HG03108 (cell line): ENCODE data around the gene ITLN1.
"Not testable (repeated sequence)": the region's sequence is repeated elsewhere in the genome, so short reads cannot be mapped to it uniquely, and the experiment has no call there.

Experiments
- ATAC-seq: cut with Tn5 transposase; IDR thresholded peaks from one replicate; pipeline ENCODE4 v1.9.1; 2021; ENCODE audit warnings: moderate library complexity; ENCODE audit not compliant: unreplicated experiment

Gene ITLN1

GRCh38 chr1:160883581-160884513, 1.1 kb downstream of the ITLN1 start:
- ATAC-seq, result no peak

DNA sequence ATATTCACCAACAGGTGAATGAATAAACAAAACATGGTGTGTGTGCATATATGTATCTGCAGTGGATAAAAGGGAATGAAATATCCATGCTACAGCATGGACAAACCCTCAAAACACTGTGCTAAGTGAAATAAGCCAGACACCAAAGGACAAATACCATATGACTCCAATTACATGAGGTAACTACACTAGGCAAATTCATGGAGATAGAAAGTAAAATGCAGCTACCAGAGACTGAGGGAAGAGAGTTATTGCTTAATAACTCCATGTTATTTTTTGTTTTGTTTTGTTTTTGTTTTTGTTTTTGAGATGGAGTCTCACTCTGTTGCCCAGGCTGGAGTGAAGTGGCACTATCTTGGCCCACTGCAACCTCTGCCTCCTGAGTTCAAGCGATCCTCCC, 2.4 kb downstream of the ITLN1 start:
- no peak for ATAC-seq

DNA sequence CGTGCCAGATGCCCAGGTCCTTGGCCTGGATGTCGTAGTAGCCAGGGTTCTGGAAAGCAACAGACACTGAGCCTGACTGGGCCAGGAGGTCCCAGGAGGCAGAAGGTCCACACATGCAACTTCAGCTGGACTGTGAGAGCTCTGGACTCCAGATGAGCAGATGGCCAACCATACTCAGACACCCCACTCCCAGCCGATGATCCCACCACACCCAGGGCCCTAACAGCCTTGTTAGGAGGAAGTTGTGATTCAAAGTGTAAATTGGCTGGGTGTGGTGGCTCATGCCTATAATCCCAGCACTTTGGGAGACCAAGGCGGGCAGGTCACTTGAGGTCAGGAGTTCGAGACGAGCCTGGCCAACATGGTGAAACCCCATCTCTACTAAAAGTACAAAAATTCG, 3.7 kb downstream of the ITLN1 start:
- ATAC-seq, result not testable (repeated sequence)

DNA sequence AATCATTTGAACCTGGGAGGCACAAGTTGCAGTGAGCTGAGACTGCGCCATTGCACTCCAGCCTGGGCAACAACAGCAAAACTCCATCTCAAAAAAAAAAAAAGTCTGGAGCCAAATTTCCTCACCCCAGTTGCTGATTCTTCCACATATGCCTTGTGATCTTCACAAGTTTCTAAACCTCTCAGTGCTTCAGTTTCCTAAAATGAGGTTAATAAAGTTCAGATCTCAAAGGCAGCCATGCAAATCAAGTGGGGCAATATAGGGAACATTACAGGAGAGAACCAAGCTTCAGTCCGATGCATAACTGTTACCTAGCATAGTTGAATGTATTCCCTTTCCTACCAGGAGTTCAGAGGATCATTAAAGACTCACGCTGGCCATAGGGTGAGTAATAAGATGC, 4.8 kb downstream of the ITLN1 start:
- no peak for ATAC-seq

DNA sequence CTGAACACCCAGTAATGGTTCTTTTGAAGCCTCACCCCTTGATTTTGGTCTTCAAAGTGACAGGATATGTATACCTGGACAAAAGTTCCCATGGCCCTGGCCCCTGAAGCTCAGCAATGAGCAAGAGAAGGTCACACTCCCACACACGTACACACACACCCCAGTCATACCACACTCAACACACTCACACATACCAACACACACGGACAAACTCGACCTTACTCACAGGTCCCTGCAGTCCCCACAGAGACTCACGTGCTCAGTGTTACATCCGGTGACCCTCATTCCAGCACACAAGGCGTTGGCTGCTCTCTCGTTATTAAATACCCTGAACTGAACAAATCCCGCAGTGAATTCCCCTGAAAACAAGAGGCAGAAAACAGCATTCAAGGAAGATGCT, 5.9 kb downstream of the ITLN1 start:
- no peak for ATAC-seq

DNA sequence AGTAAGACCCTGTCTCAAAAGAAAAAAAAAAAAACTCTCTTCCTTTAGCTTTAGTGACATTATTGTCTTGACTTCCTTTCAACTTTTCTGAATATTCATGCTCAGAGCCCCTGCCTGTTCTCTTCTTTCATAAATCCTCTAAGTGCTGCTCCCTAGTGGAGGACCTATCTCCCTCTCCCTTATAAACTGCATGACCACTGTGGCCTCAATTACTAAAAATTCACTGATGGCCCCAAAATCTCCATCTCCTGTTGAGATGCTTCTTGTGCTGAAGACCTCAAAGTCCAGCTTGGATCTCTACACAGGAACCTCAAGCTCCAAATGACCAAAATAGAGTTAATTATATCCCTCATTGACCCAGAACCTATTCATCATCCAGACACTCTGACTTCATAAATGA, 7.8 kb downstream of the ITLN1 start:
- no peak for ATAC-seq

GRCh38 chr1:160876311-160876710, 8.7 kb downstream of the ITLN1 start:
- no peak for ATAC-seq

GRCh38 chr1:160875591-160875990, 9.4 kb downstream of the ITLN1 start:
- ATAC-seq, result not testable (repeated sequence)

DNA sequence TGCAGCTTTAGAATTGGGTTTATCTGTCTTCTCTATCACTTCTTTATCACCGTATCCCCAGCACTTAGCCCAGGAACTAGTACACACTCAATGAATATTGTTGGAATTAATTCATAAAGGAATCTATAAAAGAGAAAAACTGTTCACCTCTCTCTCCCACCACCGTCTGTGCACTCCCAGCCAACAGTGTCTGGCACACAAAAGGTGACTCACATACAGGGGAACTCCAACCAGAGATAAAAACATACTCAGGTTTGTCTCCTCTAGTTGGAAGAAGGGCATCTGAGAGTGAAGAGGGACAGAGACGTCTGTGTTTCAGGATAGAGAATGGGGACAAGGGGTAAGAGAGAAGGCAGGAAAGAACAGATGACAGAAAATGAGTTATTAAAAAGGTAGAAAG, 10.0 kb downstream of the ITLN1 start:
- no peak for ATAC-seq

DNA sequence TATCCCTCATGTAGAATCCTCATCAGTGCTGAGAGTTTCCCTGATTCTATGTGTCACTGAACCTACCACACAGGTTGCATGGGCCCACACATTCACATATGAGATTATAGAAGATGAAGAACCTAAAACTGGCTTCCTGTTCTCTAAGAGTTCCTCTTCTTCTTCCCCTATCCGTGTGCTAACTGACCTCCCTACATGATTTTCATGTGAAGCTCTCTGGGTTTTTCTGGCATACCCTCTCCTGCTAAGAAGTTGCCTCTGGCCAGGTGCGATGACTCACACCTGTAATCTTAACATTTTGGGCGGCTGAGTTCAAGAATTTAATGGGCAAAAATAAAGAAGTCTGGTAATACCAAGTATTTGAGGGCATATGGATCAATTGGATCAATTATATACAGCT, 16.8 kb downstream of the ITLN1 start:
- ATAC-seq, result no peak

GRCh38 chr1:160867651-160868050, 17.3 kb downstream of the ITLN1 start:
- not testable (repeated sequence) for ATAC-seq

DNA sequence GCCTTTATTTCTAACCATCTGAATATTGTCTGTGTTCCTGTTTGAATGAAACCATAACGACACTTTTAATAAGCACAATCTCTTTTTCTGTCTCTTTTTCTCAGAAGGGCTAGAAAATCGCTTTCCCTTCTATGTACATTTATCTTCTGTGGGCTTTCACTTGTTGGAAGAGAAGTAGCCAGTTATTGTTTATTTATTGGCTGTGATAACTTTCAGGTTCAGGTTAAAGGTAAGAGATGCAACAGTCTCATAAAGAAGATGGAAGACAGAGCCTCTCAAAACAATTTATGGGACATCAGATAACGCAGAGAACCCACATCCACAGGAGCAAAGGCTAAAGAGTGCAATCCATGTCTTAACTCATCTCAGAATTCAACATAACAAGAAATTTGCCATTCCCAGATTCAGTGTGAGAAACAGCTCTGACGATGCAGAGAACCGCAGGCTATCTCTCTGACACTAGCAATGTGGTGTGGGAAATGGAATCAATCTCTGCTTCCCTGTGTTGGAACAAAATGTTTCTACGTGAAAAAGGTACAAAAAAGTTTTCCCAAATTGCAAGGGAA, 18.2 kb downstream of the ITLN1 start:
- no peak for ATAC-seq

GRCh38 chr1:160866001-160866694, 18.8 kb downstream of the ITLN1 start:
- ATAC-seq, result no peak

GRCh38 chr1:160865337-160865736, 19.6 kb downstream of the ITLN1 start:
- ATAC-seq, result no peak

DNA sequence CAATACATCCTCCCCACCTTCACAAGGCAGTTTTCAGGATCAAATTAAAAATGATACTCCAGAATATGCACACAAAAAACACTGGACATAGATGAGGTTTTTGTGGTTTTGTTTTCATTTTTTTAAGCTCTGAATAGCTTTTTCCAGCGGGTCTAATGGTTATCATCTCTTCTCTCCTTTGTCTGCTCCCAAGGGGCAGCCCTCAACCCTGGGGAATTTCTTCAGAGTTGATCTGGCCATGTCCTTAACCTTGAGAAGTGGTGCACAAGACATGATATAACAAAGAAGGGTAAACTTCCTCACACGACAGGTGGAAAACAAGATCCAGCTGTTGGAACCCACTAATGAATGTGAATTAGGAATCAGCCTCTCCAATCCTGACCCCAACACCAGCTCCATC, 20.8 kb downstream of the ITLN1 start:
- no peak for ATAC-seq

GRCh38 chr1:160863774-160864131, 21.2 kb downstream of the ITLN1 start:
- ATAC-seq, result no peak

DNA sequence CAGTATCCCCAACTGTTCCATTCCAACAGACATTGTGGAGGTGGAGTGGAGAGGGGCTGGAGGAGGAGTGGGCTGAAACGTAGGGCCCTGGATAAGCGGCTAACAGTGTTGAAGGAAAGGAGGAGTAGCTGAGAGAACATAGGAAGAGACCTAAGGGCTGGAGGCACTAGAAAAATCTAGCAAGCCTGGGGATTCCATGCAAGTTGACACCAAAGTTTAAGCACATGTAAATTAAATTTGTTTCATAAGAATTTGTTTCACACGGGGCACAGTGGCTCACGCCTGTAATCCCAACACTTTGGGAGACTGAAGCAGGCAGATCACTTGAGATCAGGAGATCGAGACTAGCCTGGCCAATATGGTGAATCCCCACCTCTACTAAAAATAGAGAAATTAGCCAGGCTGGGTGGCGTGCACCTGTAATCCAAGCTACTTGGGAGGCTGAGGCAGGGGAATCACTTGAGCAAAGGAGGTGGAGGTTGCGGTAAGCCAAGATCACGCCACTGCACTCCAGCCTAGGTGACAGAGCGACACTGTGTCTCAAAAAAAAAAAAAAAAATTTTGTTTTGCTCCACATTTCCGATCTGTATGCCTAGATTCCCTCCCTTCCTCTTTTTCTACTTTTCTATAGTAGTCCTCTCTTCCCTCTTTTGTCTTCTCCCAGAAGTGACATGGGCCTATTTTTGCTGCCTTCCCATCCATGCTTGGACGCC, 21.8 kb downstream of the ITLN1 start:
- no peak for ATAC-seq

DNA sequence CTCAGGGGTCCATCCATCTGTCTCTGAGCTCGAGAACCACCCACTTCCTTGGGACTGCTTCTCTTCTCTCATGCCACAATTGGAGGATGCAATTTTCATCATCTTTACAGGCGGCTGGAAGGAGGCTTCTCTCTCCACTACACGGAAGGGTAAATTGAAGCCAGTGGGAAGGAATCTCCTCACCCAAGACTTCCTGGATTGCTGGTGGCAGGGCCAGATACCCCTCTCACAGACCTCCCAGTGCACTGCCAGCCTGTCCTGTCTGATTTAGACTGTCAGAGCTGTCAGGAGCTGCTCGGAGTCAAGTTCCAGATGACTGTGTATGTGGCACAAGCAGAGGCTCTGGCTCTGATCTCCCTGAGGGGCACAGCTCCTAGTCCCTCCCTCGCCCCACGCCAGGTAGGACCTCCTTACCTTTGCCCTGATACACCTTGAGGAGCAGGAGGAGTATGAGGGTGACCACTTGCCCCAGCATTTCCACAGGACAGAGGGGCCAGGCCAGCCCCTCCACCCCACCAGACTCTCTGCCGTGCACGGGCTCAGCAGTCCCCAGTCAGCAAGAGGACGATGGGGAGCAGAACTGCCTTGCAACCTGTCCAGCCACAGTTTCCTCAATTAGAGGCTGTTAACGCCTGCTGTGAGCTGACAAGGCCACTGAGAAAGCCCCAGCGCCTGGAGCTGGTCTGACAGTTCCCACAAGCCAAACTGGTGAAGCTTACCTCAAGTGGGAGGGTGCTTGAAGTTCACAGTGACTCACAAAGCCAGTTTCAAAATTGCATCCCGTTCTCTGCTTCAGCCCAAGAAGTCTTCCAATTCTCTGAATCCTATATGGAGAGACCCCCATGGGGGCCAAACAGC, 22.5 kb downstream of the ITLN1 start, which contains the start of gene CD244:
TSS of gene CD244 (minus strand) at position 685 of the 858 bp plus-strand sequence. CDS start at position 475, 210 bp downstream.
- peak; percentile 68 for ATAC-seq

DNA sequence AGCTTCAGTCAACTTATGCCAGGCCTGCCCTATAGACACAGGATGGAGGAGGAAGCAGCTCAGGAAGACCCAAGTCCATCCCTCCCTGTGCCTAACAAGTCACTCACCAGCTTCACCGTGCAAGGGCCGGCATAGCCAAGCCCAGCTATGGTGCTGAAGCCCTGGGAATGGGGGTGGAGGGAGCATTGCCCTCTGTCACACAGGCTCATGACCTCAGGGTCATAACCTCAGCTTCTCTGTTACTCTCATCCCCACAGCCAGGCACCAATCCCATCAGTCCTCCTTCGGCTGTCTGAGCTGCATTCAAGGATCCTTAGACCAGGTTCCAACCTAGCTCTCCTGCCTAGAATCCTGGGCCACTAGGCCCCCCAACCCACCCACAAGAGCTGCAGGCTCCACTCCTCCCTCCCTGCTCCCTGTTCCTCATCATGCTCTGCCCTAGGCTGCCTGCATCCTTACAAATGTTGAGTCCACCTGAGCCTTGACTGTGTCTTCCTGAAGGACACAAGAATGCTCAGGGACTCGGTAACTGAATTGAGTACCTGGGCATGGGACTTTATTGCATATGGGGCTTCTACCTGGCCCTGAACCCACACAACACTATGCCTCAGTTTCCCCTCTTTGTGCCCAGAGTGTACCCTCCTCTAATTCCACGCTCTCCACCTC, 24.0 kb downstream of the ITLN1 start:
- ATAC-seq, result no peak

GRCh38 chr1:160859166-160859565, 25.8 kb downstream of the ITLN1 start:
- ATAC-seq, result no peak
